Putamen (tissue), 1 donor: ENCODE measurements around the gene RASL10B.
A peak's percentile ranks its signal among the peaks of the same experiment; 100 is the strongest.
"Not testable (repeated sequence)": the region's sequence is repeated elsewhere in the genome, so short reads cannot be mapped to it uniquely, and the experiment has no call there.

Experiments used
- DNase-seq: peaks from one replicate; pipeline ENCODE4 v3.0.0-alpha.2; 2016; ENCODE audit warnings: low spot score

Gene RASL10B

GRCh38 chr17:35742896-35743477 lies 11.5 kb downstream of the RASL10B start:
- no peak for DNase-seq

DNA sequence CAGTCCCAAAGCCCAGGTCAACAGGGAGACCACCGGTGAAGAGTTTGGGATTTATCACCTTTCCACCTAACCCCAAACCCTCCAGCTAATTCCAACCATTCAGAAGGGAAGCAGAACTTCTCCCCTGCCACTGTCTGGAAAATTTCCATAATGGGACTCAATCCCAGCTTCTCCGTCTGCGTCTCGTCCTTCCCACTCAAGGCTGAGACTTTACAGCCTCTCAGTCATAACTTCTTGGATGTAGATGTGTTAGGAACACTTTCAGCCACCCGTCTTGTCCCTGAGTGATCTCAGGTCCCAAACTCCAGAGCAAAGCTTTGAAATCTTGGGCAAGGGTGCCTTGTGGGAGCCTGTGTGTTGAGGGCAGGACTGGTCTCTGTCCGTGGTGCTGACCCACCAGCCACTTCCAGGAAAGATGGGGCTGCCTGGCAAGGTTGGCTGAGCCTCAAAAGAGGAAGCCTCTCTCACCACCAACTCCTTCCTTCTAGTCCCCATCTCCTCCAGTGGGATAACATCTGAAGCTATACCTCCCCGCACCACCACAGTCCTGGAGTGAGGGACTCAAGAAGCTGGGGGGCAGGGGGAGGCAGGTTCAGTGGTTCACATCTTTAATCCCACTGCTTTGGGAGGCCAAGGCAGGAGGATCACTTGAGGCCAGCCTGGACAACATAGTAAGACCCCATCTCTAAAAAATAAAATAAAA lies 12.3 kb downstream of the RASL10B start:
- DNase-seq: no peak

- DNase-seq: no peak
Measured at GRCh38 chr17:35744830-35745229, 13.4 kb downstream of the RASL10B start.

- no peak for DNase-seq
Measured at GRCh38 chr17:35745246-35745645, 13.8 kb downstream of the RASL10B start.

GRCh38 chr17:35745749-35746320 lies 14.4 kb downstream of the RASL10B start:
- no peak for DNase-seq

- DNase-seq: peak; percentile 65
Measured at GRCh38 chr17:35747540-35748017, 16.1 kb downstream of the RASL10B start.

GRCh38 chr17:35748341-35748841 lies 17.0 kb downstream of the RASL10B start:
- no peak for DNase-seq

DNA sequence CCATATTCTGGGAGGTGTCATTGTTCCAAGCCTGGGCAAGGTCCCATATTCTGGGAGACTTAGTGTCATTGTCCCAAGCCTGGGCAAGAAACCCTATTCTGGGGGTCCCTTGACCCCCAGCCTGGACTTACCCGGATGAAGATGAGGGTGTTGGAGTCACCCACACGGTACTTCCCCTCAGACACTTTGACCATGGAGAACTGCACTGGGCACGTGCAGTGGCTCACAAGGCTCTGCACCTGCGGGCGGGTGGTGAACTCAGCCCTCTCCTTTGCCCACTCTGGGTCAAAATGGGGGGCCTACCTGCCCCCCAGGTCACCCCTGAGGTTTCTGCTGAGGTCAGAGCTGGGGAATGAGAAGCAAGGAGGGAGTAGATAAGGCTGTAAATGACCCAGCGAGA lies 17.5 kb downstream of the RASL10B start:
- DNase-seq: no peak

GRCh38 chr17:35749560-35750412 lies 18.3 kb downstream of the RASL10B start:
- DNase-seq: no peak

GRCh38 chr17:35750526-35751395 lies 19.3 kb downstream of the RASL10B start:
- no peak for DNase-seq

DNA sequence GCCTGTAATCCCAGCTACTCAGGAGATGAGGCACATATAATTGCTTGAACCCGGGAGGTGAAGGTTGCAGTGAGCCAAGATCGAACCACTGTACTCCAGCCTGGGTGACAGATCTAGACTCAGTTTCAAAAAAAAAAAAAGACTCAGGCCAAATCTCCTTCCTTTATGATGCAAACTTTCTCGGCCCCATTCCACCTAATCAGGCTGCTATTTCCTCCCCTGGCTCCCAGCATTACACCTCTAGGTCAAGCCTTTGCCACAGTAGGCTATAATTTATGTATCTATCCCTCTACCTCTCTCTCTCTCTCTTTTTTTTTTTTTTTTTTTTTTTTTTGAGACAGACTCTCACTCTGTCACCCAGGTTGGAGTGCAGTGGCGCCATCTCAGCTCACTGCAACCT lies 20.1 kb downstream of the RASL10B start:
- DNase-seq: not testable (repeated sequence)

DNA sequence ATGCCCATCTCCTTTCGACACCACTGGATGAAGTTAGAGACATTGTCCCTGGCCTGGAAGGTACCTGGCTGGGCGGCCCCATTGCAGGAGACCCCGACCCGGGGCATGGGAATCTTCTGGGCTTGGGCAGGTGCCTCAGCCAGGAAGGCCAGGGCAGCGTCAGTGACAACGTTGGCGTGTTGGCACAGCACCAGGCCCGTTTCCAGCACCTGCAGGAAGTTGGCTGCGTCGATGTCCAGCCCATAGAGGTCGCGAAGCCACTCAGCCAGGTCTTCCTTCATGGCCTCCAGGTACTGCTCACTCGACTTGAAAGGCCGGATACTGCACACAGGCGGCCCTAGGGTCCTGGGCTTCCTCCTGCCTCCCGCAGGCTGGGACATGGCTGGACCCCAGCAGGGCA lies 21.0 kb downstream of the RASL10B start:
- no peak for DNase-seq

- no peak for DNase-seq
Measured at GRCh38 chr17:35752945-35753764, 21.7 kb downstream of the RASL10B start, which contains the start of gene GAS2L2. Gene GAS2L2, minus strand, starts transcription at chr17:35753239. Its CDS starts 389 bp downstream, at chr17:35752850.

- no peak for DNase-seq
Measured at GRCh38 chr17:35757243-35757642, 25.8 kb downstream of the RASL10B start.

- no peak for DNase-seq
Measured at GRCh38 chr17:35760587-35760986, 29.1 kb downstream of the RASL10B start, which contains the start of gene C17orf50. Gene C17orf50, plus strand, starts transcription at chr17:35760887. Its CDS starts 55 bp downstream, at chr17:35760942.

GRCh38 chr17:35761601-35762000 lies 30.2 kb downstream of the RASL10B start:
- DNase-seq: no peak

DNA sequence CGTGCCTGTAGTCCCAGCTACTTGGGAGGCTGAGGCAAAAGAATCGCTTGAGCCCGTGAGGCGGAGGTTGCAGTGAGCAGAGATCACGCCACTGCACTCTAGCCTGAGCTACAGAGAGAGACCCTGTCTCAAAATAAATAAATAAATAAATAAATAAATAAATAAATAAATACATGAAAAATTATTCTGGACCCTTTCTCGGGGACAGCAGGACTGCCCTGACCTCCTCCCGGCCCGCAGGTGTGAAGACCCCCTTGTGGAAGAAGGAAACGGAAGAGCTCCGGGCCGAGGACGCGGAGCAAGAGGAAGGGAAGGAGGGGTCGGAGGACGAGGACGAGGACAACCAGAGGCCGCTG lies 32.3 kb downstream of the RASL10B start:
- DNase-seq: no peak

GRCh38 chr17:35764123-35764991 lies 32.9 kb downstream of the RASL10B start:
- DNase-seq: peak; percentile 77

DNA sequence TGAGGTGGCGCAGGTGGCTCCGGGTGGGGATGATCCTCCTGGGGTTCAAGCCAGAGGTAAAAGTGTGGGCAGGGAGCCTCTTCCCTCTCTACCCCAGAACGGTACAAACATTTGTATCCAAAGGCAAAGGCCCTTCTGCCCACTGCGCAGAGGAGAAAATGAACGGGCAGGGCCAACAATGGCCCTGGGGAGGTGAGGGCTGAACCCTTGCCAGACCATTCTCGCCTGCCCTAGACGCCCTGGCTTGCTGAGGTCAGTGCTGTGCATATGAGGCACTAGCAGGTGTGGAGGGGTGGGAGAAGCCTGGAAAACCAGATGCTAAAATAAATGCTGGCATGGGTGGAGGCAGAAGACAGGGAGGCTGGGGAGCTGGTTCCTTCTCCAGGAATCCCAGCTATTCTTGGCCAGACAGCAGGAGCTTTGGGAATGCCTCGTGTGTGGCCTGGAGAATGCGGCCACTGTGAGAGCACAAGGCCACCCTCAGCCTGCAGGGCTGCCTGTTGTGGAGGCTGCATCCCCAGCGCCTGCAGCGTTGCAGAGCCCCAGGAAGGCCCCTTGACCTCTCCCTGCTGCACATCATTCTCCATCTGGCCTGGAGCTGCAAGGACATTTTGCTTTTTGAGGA lies 33.8 kb downstream of the RASL10B start:
- DNase-seq: no peak
